HEK293 (cell line): ENCODE data around the gene SLBP.

Source experiments
- CTCF ChIA-PET: fragments of 350-600 bp; formaldehyde crosslinking; extraction: SDS; loops from one replicate; lab custom pipeline; 2021; ENCODE audit warnings: antibody characterized with exemption; lab: Yijun Ruan, JAX
- POLR2A ChIA-PET: fragments of 300-600 bp; formaldehyde crosslinking; extraction: SDS; loops from one replicate; lab custom pipeline; 2020; ENCODE audit warnings: antibody characterized with exemption, inconsistent platforms; lab: Yijun Ruan, JAX
- H3K27ac ChIP-seq: fragments of 200-500 bp; sonication (Bioruptor generic); 2 replicates; pipeline ENCODE4 v1.5.1; 2014; ENCODE audit warnings: low read depth, low read length, control low read depth, inconsistent platforms; ENCODE audit errors: extremely low read depth
- H3K36me3 ChIP-seq, 2 experiments: fragments of 200-500 bp in 1 of 2; sonication (Bioruptor generic) in 1 of 2; 1 replicate in 1 of 2; 2 replicates in 1 of 2; pipeline ENCODE4 v1.5.1; 2014 to 2017; ENCODE audit warnings: inconsistent platforms in 2 of 2, low read length in 2 of 2; ENCODE audit not compliant: control insufficient read depth in 2 of 2, insufficient read depth in 1 of 2
- H3K4me1 ChIP-seq: fragments of 200-500 bp; sonication (Bioruptor generic); 2 replicates; pipeline ENCODE4 v1.5.1; 2014; ENCODE audit warnings: mild to moderate bottlenecking, low read length, inconsistent platforms; ENCODE audit not compliant: control insufficient read depth, insufficient read depth
- H3K4me3 ChIP-seq: 2 replicates; pipeline ENCODE4 v1.5.1; 2011; ENCODE audit warnings: low read depth, mild to moderate bottlenecking, control low read depth, low read length, moderate library complexity
- H3K9me3 ChIP-seq: fragments of 200-500 bp; sonication (Bioruptor generic); 2 replicates; pipeline ENCODE4 v1.5.1; 2014; ENCODE audit warnings: low read depth, low read length, inconsistent platforms; ENCODE audit not compliant: control insufficient read depth, insufficient read depth
- BCL11A ChIP-seq: fragments of 450-650 bp; formaldehyde crosslinking; IDR thresholded peaks from 2 replicates; pipeline ENCODE4 v1.5.1; 2016; ENCODE audit warnings: low read depth, missing biosample characterization, missing genetic modification characterization
- REST ChIP-seq: fragments of 450-650 bp; formaldehyde crosslinking; IDR thresholded peaks from 2 replicates; pipeline ENCODE4 v1.5.1; 2016; ENCODE audit warnings: missing biosample characterization, missing genetic modification characterization
- ZBTB7A ChIP-seq: fragments of 450-650 bp; formaldehyde crosslinking; IDR thresholded peaks from 2 replicates; pipeline ENCODE4 v1.5.1; 2016; ENCODE audit warnings: low read depth, missing biosample characterization, missing genetic modification characterization
- ZNF121 ChIP-seq: fragments of 450-650 bp; formaldehyde crosslinking; IDR thresholded peaks from 2 replicates; pipeline ENCODE4 v1.5.1; 2016; ENCODE audit warnings: missing biosample characterization, missing genetic modification characterization
- ZNF140 ChIP-seq: fragments of 450-650 bp; formaldehyde crosslinking; IDR thresholded peaks from 2 replicates; pipeline ENCODE4 v1.5.1; 2016; ENCODE audit warnings: missing biosample characterization, missing genetic modification characterization
- ZNF274 ChIP-seq, 2 experiments: fragments of 200-500 bp in 1 of 2; fragments of 450-650 bp in 1 of 2; sonication (Bioruptor generic) in 1 of 2; formaldehyde crosslinking in 1 of 2; IDR thresholded peaks; 2 replicates each; pipeline versions ENCODE4 v1.5.1 to v1.6.1; 2014 to 2016; ENCODE audit warnings: borderline replicate concordance in 1 of 2, inconsistent platforms in 1 of 2, low read length in 1 of 2, missing biosample characterization in 1 of 2, missing genetic modification characterization in 1 of 2
- ZNF394 ChIP-seq: fragments of 450-650 bp; formaldehyde crosslinking; IDR thresholded peaks from 2 replicates; pipeline ENCODE4 v1.5.1; 2016; ENCODE audit warnings: missing biosample characterization, missing genetic modification characterization, mild to moderate bottlenecking, moderate library complexity, borderline replicate concordance
- ZNF518A ChIP-seq: fragments of 450-650 bp; formaldehyde crosslinking; conservative IDR thresholded peaks from 2 replicates; pipeline ENCODE4 v1.5.1; 2016; ENCODE audit warnings: low read depth, missing biosample characterization, missing genetic modification characterization
- ZNF530 ChIP-seq: fragments of 450-650 bp; formaldehyde crosslinking; IDR thresholded peaks from 2 replicates; pipeline ENCODE4 v1.5.1; 2016; ENCODE audit warnings: low read depth, missing biosample characterization, missing genetic modification characterization
- ZNF600 ChIP-seq: fragments of 450-650 bp; formaldehyde crosslinking; IDR thresholded peaks from 2 replicates; pipeline ENCODE4 v1.5.1; 2016; ENCODE audit warnings: missing biosample characterization, missing genetic modification characterization
- ZSCAN18 ChIP-seq: fragments of 450-650 bp; formaldehyde crosslinking; IDR thresholded peaks from 2 replicates; pipeline ENCODE4 v1.5.1; 2016; ENCODE audit warnings: missing biosample characterization, missing genetic modification characterization
- ZSCAN30 ChIP-seq: fragments of 450-650 bp; IDR thresholded peaks from 2 replicates; pipeline ENCODE4 v1.5.1; 2018; ENCODE audit warnings: missing biosample characterization, mild to moderate bottlenecking, missing genetic modification characterization, moderate library complexity
- TF ChIP-seq, protein P1 (sequence below): fragments of 450-650 bp; formaldehyde crosslinking; IDR thresholded peaks from 2 replicates; pipeline ENCODE4 v1.5.1; 2017; ENCODE audit warnings: missing biosample characterization, missing genetic modification characterization

The SLBP gene

GRCh38 chr4:1715002-1715758 is 3.1 kb upstream of the SLBP start:
- Histone ChIP-seq H3K9me3 (no peaks in the 10 kb centered on the region), H3K36me3 (peaks cover 0 to 43% of the 10 kb centered on the region in 2 experiments; a peak in 2 of 3 replicates), H3K4me3 (no peak overlapping the region), H3K27ac (peak overlapping the region; percentile 4; the same call in 1 of the 2 replicates), H3K4me1 (no peaks in the 10 kb centered on the region)
- ChIA-PET CTCF (interaction anchor here (3.4 kb wide), 1 partner anchor 22 kb away, joined by 14 read pairs; no protein-coding TSS in a partner anchor), POLR2A (interaction anchor here (0.7 kb wide), 1 partner anchor 19 kb away, joined by 3 read pairs; no protein-coding TSS in a partner anchor)
- TF ChIP-seq ZNF600 (no peak), ZBTB7A (no peak), ZSCAN18 (tag by site-specific recombination) (no peak)
- TF ChIP-seq, protein P1, sequence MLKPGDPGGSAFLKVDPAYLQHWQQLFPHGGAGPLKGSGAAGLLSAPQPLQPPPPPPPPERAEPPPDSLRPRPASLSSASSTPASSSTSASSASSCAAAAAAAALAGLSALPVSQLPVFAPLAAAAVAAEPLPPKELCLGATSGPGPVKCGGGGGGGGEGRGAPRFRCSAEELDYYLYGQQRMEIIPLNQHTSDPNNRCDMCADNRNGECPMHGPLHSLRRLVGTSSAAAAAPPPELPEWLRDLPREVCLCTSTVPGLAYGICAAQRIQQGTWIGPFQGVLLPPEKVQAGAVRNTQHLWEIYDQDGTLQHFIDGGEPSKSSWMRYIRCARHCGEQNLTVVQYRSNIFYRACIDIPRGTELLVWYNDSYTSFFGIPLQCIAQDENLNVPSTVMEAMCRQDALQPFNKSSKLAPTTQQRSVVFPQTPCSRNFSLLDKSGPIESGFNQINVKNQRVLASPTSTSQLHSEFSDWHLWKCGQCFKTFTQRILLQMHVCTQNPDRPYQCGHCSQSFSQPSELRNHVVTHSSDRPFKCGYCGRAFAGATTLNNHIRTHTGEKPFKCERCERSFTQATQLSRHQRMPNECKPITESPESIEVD = no peak

DNA sequence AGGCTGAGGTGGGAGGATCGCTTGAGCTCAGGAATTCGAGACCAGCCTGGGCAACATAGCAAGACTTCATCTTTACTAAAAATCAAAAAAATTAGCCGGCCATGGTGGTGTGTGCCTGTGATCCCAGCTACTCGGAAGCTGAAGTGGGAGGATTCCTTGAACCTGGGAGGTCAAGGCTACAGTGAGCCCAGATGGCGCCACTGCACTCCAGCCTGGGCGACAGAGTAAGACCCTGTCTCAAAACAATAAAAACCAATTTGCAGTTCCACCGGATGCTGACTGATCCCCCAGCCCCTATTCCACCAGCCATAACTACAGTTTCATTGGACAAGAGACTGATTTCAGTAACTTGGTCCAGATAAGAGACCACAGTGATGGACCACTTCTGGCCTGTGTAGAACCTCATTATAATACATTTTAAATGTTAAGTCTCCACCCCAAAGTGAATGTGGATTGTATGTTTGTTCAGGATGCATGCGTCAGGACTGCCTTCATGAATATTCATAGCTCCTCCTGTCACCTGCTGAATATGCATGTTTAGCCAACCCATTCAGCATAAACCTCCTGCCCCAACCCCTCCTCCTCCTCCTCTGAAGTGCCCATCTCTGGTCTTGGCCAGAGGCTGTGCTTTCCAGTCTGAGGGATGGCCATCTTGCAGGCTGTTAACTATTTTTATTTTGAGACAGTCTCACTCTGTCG is 2.3 kb upstream of the SLBP start:
- Histone ChIP-seq H3K4me3 (peak overlapping the region; percentile 15), H3K4me1 (no peaks in the 10 kb centered on the region), H3K9me3 (no peaks in the 10 kb centered on the region), H3K36me3 (peaks cover 0 to 50% of the 10 kb centered on the region in 2 experiments; a peak in 2 of 3 replicates), H3K27ac (no peak overlapping the region)
- POLR2A ChIA-PET = no interaction called here
- CTCF ChIA-PET = interaction anchor here (0.7 to 3.4 kb wide), 4 partner anchors 11 to 21 kb away, joined by 3 to 14 read pairs (median 3); no protein-coding TSS in a partner anchor
- TF ChIP-seq ZNF530 (tag by site-specific recombination) (no peak), REST (no peak), ZNF518A (tag by site-specific recombination) (no peak), ZNF121 (peak; percentile 84), BCL11A (no peak), ZSCAN30 (tag by site-specific recombination) (no peak), ZNF394 (no peak), ZNF140 (tag by site-specific recombination) (no peak), ZNF274 (IDR thresholded peaks at IDR 0.05; ENCODE audit: low read length) (no peak), ZNF274 (tag by site-specific recombination; IDR thresholded peaks at IDR 0.05; ENCODE audit: borderline replicate concordance) (no peak)
